ENCODE measurements around the gene NLK. TPM values are rescaled to one million over a fixed set of nuclear protein-coding genes. Genes with fewer than 3 reads are reported as not detected.

Gene NLK
- total RNA-seq, 1 donor from 2014 or later, result 17.5 TPM

DNA sequence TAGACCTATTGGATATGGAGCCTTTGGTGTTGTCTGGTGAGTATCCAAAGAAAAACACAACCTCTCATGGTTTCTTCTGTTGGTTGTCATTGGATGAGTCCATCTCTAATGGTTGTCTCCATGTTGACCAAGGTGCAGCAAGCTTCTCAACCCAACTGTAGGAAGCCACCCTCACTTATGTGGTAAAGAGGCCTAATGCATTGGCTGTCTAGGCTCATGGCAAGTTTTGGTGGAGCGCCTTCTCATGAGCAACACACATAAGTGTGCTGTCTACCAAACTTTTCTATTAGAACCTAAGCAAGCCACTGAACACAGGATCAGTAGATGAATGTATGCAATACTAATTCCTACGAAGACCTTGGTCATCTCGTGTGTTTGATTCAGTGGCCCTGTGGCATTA is 819 bp downstream of the NLK start:
- Mint-ChIP-seq H3K4me3 (ENCODE audit: unreplicated experiment) (peak overlapping the region; percentile 87), H3K36me3 (ENCODE audit: unreplicated experiment) (peaks cover 3% of the 10 kb centered on the region), H3K9me3 (ENCODE audit: unreplicated experiment) (peaks cover 3% of the 10 kb centered on the region), H3K27me3 (ENCODE audit: unreplicated experiment) (no peaks in the 10 kb centered on the region), H3K4me1 (ENCODE audit: unreplicated experiment) (peaks cover 68% of the 10 kb centered on the region), H3K27ac (ENCODE audit: unreplicated experiment) (no peak overlapping the region)
- TF ChIP-seq, protein P1, sequence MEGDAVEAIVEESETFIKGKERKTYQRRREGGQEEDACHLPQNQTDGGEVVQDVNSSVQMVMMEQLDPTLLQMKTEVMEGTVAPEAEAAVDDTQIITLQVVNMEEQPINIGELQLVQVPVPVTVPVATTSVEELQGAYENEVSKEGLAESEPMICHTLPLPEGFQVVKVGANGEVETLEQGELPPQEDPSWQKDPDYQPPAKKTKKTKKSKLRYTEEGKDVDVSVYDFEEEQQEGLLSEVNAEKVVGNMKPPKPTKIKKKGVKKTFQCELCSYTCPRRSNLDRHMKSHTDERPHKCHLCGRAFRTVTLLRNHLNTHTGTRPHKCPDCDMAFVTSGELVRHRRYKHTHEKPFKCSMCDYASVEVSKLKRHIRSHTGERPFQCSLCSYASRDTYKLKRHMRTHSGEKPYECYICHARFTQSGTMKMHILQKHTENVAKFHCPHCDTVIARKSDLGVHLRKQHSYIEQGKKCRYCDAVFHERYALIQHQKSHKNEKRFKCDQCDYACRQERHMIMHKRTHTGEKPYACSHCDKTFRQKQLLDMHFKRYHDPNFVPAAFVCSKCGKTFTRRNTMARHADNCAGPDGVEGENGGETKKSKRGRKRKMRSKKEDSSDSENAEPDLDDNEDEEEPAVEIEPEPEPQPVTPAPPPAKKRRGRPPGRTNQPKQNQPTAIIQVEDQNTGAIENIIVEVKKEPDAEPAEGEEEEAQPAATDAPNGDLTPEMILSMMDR (IDR thresholded peaks at IDR 0.05), result no peak
- DNase-seq (ENCODE audit: extremely low spot score, unreplicated experiment), result no peak

DNA sequence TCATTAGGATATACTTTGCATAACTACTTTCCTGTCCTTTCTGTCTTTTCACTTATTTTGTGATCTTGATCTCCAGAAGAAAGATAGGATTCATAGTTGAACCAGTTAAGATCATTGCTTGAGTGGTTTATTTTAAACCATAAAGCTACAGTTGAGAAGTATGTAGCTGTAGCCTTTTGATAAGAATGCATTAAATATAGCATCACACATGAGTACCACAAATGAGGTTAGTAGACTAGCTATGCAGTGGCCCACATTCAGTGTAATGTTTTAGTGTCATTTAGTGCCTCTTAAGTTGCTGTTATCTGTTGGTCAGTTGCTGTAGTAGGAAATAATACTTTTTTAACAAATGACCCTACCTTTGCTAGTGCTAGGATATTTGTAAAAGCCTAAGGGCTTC is 1.3 kb downstream of the NLK start:
- Mint-ChIP-seq H3K27ac (ENCODE audit: unreplicated experiment) (no peak overlapping the region), H3K36me3 (ENCODE audit: unreplicated experiment) (peaks cover 3% of the 10 kb centered on the region), H3K27me3 (ENCODE audit: unreplicated experiment) (no peaks in the 10 kb centered on the region), H3K4me3 (ENCODE audit: unreplicated experiment) (peak overlapping the region; percentile 87), H3K4me1 (ENCODE audit: unreplicated experiment) (peaks cover 68% of the 10 kb centered on the region), H3K9me3 (ENCODE audit: unreplicated experiment) (peaks cover 3% of the 10 kb centered on the region)
- TF ChIP-seq, protein P1 (IDR thresholded peaks at IDR 0.05), result no peak
- DNase-seq (ENCODE audit: extremely low spot score, unreplicated experiment), result no peak

DNA sequence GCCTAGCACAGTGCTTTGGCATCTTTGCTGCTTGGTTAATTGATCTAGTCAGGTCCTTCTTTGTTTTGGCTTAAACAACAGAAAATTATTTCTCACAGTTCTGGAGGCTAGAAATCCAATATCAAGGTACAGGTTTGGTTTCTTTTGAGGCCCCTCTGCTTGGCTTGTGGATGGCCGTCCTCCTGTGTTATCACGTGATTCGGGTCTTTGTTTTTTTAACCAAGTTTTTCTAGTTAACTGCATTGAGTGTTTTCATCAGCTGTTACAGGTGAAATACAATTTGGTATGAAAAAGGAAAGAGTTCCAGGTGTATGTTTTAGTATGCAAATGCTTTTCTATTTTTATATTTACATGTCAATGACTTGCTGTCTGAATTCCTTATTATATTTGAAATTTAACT is 2.8 kb downstream of the NLK start:
- Mint-ChIP-seq H3K9me3 (ENCODE audit: unreplicated experiment) (no peaks in the 10 kb centered on the region), H3K4me1 (ENCODE audit: unreplicated experiment) (peaks cover 66% of the 10 kb centered on the region), H3K36me3 (ENCODE audit: unreplicated experiment) (peaks cover 3% of the 10 kb centered on the region), H3K27ac (ENCODE audit: unreplicated experiment) (no peak overlapping the region), H3K4me3 (ENCODE audit: unreplicated experiment) (peak overlapping the region; percentile 22), H3K27me3 (ENCODE audit: unreplicated experiment) (no peaks in the 10 kb centered on the region)
- TF ChIP-seq, protein P1 (IDR thresholded peaks at IDR 0.05), result no peak
- no peak for DNase-seq (ENCODE audit: extremely low spot score, unreplicated experiment)

DNA sequence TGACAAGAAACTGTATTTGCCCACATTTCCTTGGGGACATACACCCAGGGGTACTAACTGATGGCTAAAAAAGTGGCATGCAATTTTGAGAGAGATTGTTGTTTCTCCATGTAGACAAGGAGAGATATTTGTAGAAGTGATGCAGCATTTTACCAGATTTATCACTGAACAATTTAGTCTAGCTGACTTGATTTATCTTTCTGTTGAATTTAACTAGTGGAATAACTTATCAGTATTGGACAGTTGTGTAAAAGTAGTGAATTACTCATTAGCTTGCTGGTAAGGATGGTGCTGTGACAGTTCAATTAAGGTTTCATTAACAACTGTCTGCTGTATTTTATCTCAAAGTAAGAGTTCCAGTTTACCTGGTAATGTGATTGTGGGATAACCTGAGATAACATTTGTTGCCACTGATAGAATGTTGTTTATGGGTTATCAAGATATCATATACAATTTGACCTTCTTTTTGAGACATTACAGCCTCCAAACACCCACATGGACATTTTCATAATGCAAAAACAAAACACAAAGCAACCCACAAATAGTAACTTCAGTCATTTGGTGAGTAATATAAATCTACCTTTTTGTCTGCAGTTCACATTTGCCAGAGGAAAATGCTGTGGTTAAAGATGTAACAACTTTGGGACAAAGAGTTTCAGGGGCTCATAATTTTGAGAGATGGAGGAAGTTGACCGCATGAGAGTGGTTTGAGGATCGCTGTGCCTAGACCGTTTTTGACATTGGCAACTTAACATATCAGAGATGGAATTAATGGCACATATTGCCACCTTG is 3.8 kb downstream of the NLK start:
- TF ChIP-seq, protein P1 (IDR thresholded peaks at IDR 0.05), result no peak
- H3K4me1 Mint-ChIP-seq (ENCODE audit: unreplicated experiment), result peaks cover 63% of the 10 kb centered on the region
- no peaks in the 10 kb centered on the region for H3K27me3 Mint-ChIP-seq (ENCODE audit: unreplicated experiment)
- no peaks in the 10 kb centered on the region for H3K9me3 Mint-ChIP-seq (ENCODE audit: unreplicated experiment)
- peaks cover 3% of the 10 kb centered on the region for H3K36me3 Mint-ChIP-seq (ENCODE audit: unreplicated experiment)
- no peak overlapping the region for H3K4me3 Mint-ChIP-seq (ENCODE audit: unreplicated experiment)
- H3K27ac Mint-ChIP-seq (ENCODE audit: unreplicated experiment), result no peak overlapping the region
- DNase-seq (ENCODE audit: extremely low spot score, unreplicated experiment), result no peak

DNA sequence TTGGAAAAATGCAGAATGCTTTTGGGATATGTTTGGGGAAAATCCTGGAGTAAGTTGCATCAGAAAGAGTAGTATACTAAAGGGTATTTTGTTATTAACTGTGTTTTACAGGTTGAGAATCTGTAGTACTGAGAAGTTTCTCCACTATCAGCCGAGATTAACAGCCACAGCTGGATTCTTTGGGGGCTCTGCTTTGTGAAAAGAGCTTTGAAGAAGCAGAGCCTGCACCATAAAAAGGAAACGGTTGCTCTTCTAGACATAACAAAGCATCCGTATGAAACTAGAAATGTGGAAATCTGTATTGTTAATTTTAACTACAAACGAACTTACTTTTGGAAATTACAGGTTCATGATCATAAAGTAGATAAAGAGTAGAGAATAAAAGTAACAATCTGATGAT is 5.3 kb downstream of the NLK start:
- Mint-ChIP-seq H3K27ac (ENCODE audit: unreplicated experiment) (no peak overlapping the region), H3K4me3 (ENCODE audit: unreplicated experiment) (no peak overlapping the region), H3K4me1 (ENCODE audit: unreplicated experiment) (peaks cover 63% of the 10 kb centered on the region), H3K9me3 (ENCODE audit: unreplicated experiment) (no peaks in the 10 kb centered on the region), H3K27me3 (ENCODE audit: unreplicated experiment) (no peaks in the 10 kb centered on the region), H3K36me3 (ENCODE audit: unreplicated experiment) (peaks cover 3% of the 10 kb centered on the region)
- TF ChIP-seq, protein P1 (IDR thresholded peaks at IDR 0.05), result no peak
- no peak for DNase-seq (ENCODE audit: extremely low spot score, unreplicated experiment)
